Esophagus muscularis mucosa (tissue), 4 donors: ENCODE data around the gene ST6GAL1. TPM values are rescaled to one million over a fixed set of nuclear protein-coding genes. Genes with fewer than 3 reads are reported as not detected.

Experiments used
- DNase-seq: peaks from one replicate; pipeline ENCODE4 v3.0.0-alpha.2; 2017; ENCODE audit errors: extremely low spot score
- H3K27ac ChIP-seq, 4 donors: fragments of 200-600 bp; sonication (generic); replicated peaks in 1 of 4; 1 replicate in 3 of 4; 2 replicates in 1 of 4; pipeline ENCODE4 v1.5.1; 2016 to 2019; ENCODE audit warnings: mild to moderate bottlenecking in 1 of 4
- H3K27me3 ChIP-seq, 4 donors: fragments of 200-600 bp; sonication (generic); one replicate each; pipeline versions ENCODE4 v1.5.1 to v1.6.0; 2016 to 2019
- H3K36me3 ChIP-seq, 4 donors: fragments of 200-600 bp; sonication (generic); one replicate each; pipeline ENCODE4 v1.5.1; 2016 to 2019
- H3K4me1 ChIP-seq, 4 donors: fragments of 200-600 bp; sonication (generic); one replicate each; pipeline ENCODE4 v1.5.1; 2016 to 2019
- H3K4me3 ChIP-seq, 4 donors: fragments of 200-600 bp; sonication (generic); 1 replicate in 2 of 4; 2 replicates in 2 of 4; pipeline ENCODE4 v1.5.1; 2016 to 2019; ENCODE audit warnings: mild to moderate bottlenecking in 4 of 4, moderate library complexity in 1 of 4
- H3K9me3 ChIP-seq, 4 donors: fragments of 200-600 bp; sonication (generic); 1 replicate in 3 of 4; 2 replicates in 1 of 4; pipeline ENCODE4 v1.5.1; 2016 to 2019
- EP300 ChIP-seq: sonication (generic); formaldehyde crosslinking; IDR thresholded peaks from one replicate; pipeline ENCODE4 v1.6.1; 2017; ENCODE audit warnings: antibody characterized with exemption
- POLR2A ChIP-seq: fragments of 450-650 bp; IDR thresholded peaks from one replicate; pipeline ENCODE4 v1.6.1; 2017; ENCODE audit warnings: antibody characterized with exemption, moderate library complexity, mild to moderate bottlenecking, low read depth
- POLR2AphosphoS5 ChIP-seq, 2 donors: sonication (generic); formaldehyde crosslinking; IDR thresholded peaks; one replicate each; pipeline ENCODE4 v1.6.1; 2017; ENCODE audit warnings: antibody characterized with exemption in 2 of 2
- WGBS: methylation state at CpG from one replicate; pipeline ENCODE4 v1.1.5; 2018; 5-methylcytosine and 5-hydroxymethylcytosine counted together
- intact Hi-C: fragments of 100-400 bp; cut with DNase I; formaldehyde crosslinking; loops from one replicate; pipeline ENCODE4 v1.15.1; 2023
- total RNA-seq, 4 donors: library from RNA; depleted of rRNA; stranded (reverse); fragments of >200 nt; gene quantifications; one replicate each; pipeline versions ENCODE4 v1.1.0 to v1.2.1, GENCODE V29; 2016
- TF ChIP-seq, protein P1 (sequence below), 3 experiments: fragments of 200-600 bp in 2 of 3; fragments of 450-650 bp in 1 of 3; sonication (generic) in 2 of 3; IDR thresholded peaks; one replicate each; pipeline ENCODE4 v1.5.1; 2017 to 2019; ENCODE audit warnings: antibody characterized with exemption in 3 of 3, mild to moderate bottlenecking in 2 of 3, moderate library complexity in 1 of 3

ST6GAL1 gene
- total RNA-seq, 4 donors from 2014 or later: 15.4 to 29.6 (median 24.4) TPM

DNA sequence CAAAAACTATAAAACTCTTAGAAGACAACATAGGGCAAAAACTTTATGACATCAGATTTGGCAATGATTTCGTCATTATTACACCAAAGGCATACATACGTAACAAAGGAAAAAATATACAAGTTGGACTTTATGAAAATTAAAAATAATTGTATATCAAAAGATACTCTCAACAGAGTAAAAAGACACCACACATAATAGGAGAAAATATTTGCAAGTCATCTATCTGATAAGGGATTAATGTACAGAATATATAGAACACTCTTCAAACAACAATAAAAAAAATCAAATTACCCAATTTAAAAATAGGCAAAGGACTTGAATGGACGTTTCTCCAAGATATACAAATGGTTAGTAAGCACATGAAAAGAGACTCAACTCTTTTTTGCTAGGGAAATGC, 131.4 kb downstream of the ST6GAL1 start:
- intact Hi-C loops: no loop called here
- peaks cover 0 to 15% (median 4%) of the 10 kb centered on the region in 4 donors for H3K9me3 ChIP-seq
- no peak overlapping the region for H3K27ac ChIP-seq
- no peak for DNase-seq
- TF ChIP-seq, protein P1, sequence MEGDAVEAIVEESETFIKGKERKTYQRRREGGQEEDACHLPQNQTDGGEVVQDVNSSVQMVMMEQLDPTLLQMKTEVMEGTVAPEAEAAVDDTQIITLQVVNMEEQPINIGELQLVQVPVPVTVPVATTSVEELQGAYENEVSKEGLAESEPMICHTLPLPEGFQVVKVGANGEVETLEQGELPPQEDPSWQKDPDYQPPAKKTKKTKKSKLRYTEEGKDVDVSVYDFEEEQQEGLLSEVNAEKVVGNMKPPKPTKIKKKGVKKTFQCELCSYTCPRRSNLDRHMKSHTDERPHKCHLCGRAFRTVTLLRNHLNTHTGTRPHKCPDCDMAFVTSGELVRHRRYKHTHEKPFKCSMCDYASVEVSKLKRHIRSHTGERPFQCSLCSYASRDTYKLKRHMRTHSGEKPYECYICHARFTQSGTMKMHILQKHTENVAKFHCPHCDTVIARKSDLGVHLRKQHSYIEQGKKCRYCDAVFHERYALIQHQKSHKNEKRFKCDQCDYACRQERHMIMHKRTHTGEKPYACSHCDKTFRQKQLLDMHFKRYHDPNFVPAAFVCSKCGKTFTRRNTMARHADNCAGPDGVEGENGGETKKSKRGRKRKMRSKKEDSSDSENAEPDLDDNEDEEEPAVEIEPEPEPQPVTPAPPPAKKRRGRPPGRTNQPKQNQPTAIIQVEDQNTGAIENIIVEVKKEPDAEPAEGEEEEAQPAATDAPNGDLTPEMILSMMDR (IDR thresholded peaks at IDR 0.05): no peak
- TF ChIP-seq POLR2A (no peak), EP300 (no peak), POLR2AphosphoS5 (IDR thresholded peaks at IDR 0.05) (no peak)
- no peak overlapping the region for H3K4me3 ChIP-seq
- peaks cover 0 to 37% (median 8%) of the 10 kb centered on the region in 4 donors for H3K36me3 ChIP-seq
- H3K4me1 ChIP-seq: peaks cover 0 to 15% (median 7%) of the 10 kb centered on the region in 4 donors
- 73% methylated on average over 3 of the region's 3 CpGs for WGBS
- H3K27me3 ChIP-seq: no peaks in the 10 kb centered on the region

DNA sequence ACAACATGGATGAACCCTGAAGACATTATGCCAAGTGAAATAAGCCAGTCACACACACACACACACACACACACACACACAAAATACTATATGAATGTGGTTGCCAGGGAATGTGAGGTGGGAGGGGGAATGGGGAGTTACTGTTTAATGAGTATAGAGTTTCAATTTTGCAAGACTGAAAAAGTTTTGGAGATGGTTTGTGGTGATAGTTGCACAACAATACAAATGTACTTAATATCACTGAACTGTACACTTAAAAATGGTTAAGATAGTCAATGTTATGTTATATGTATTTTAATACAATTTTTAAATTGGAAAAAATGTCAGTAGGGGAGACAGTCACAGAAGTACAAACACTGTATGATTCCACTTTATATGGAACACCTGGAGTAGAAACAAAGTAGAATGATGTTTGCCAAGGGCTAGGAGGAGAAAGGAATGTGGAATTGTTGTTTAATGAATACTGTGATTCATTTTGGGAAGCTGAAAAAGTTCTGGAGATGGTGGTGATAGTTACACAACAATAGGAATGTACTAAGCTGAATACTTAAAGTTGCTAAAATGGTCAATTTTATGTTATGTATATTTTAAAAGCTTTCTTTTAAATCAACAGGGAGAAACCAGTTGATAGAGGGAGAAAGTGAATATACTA, 132.3 kb downstream of the ST6GAL1 start:
- Histone ChIP-seq H3K27ac (no peak overlapping the region), H3K4me1 (peaks cover 0 to 16% (median 7%) of the 10 kb centered on the region in 4 donors), H3K36me3 (peaks cover 0 to 28% (median 6%) of the 10 kb centered on the region in 4 donors), H3K27me3 (no peaks in the 10 kb centered on the region), H3K9me3 (peaks cover 0 to 6% (median 1%) of the 10 kb centered on the region in 4 donors), H3K4me3 (no peak overlapping the region)
- TF ChIP-seq, protein P1 (IDR thresholded peaks at IDR 0.05): no peak
- TF ChIP-seq POLR2AphosphoS5 (IDR thresholded peaks at IDR 0.05) (no peak), EP300 (no peak), POLR2A (no peak)
- intact Hi-C loops: no loop called here
- no peak for DNase-seq

DNA sequence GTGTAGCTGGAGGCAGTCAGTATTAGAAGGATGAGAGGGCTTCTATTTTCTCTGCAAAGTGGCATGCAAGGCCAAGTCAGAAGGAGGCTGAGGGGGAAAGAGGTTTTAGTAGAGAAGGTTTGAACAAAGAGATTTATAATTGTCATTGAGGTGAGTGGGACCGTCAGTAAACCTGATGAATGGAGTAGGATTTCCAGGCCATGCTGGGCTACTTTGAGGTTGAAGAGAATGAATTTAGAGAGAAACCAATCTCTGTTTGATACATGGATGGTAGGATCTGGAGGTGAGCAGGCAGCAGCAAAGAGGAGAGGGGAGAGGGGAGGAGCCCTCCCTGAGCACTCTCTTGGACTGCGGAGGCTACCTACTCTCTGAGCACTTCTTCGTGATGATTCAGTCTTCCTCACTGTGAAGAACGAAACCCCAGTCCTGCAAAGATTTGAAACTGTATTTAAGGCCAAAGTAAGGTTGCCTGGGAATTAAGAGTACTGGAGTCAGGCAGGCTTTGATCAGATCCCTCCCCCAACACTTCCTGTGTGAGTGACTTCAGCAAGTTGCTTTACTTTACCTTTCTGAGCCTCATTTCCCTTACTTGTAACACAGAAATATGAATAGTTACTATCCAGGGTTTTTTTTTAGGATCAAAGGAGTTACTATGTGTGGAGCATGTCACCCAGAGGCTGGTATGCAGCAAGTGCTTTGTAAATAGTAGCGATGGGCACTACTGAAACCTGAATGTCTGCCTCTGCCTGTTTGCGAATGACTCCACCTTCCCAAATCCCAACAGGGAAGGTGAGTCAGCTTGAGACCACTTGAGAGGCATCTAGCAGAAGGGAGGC, 133.2 kb downstream of the ST6GAL1 start:
- WGBS: 82% methylated on average over 6 of the region's 6 CpGs
- H3K27me3 ChIP-seq: no peaks in the 10 kb centered on the region
- intact Hi-C loops: no loop called here

DNA sequence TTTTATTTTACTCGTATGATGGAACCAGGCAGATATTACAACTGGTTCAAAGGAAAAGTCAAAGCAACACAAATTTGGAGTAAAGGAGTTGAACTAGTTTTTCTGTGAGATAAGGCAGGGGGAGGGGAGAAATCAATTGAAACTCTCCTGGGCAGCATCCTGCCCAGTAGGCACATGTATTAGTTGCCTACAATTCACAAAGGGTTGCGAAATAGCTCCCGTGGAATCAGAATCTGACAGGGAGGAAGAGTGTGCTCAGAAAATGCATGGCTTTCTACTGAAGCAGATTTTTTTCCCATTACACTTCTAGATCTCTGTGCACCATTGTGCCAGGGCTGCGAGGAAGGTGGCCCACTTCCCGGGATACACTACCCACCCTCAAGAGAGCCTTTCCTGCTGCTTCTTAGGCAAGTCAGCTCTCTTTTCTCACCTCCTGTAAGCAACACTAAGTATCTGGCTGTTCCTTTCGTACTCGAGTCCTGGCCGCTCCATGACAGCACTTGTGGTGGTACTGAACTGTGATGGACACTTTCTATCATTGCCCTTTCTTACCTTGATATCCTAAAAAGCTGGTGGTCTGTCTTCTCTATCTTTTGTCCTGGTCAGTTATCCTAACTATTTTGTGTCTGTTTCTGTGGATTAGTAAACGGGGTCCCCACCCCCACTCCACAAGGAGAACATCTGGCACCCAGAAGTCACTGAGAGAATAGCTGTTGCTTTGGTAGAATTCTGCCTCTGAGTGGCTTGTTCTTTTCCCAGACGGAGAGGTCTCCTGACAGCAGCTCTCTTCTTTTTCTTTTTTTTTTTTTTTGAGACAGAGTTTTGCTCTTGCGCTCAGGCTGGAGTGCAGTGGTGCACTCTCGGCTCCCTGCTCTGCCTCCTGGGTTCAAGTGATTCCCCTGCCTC, 134.1 kb downstream of the ST6GAL1 start:
- no peak overlapping the region for H3K27ac ChIP-seq
- intact Hi-C loops: no loop called here

More for the DNA sequence above, 133.2 kb downstream of the ST6GAL1 start:
- no peak overlapping the region for H3K4me3 ChIP-seq
- peak; percentile 60 for DNase-seq
- H3K4me1 ChIP-seq: peaks cover 0 to 16% (median 7%) of the 10 kb centered on the region in 4 donors
- no peaks in the 10 kb centered on the region for H3K9me3 ChIP-seq
- TF ChIP-seq EP300 (no peak), POLR2AphosphoS5 (IDR thresholded peaks at IDR 0.05) (no peak), POLR2A (no peak)
- TF ChIP-seq, protein P1 (IDR thresholded peaks at IDR 0.05): no peak
- peaks cover 0 to 21% (median 3%) of the 10 kb centered on the region in 4 donors for H3K36me3 ChIP-seq
- H3K27ac ChIP-seq: no peak overlapping the region

More for the DNA sequence above, 134.1 kb downstream of the ST6GAL1 start:
- Histone ChIP-seq H3K9me3 (no peaks in the 10 kb centered on the region), H3K27me3 (no peaks in the 10 kb centered on the region), H3K36me3 (peaks cover 0 to 11% (median 2%) of the 10 kb centered on the region in 4 donors), H3K4me3 (no peak overlapping the region), H3K4me1 (peaks cover 0 to 16% (median 7%) of the 10 kb centered on the region in 4 donors)
- 78% methylated on average over 12 of the region's 12 CpGs for WGBS
- DNase-seq: peak; percentile 45
- TF ChIP-seq POLR2A: no peak
- no peak for TF ChIP-seq POLR2AphosphoS5 (IDR thresholded peaks at IDR 0.05)
- TF ChIP-seq, protein P1 (IDR thresholded peaks at IDR 0.05): no peak
- TF ChIP-seq EP300: no peak
